PFSK-1 (cell line): ENCODE measurements around the gene ATXN2.

Source experiments
- POLR2AphosphoS5 ChIP-seq: IDR thresholded peaks from 2 replicates; pipeline ENCODE4 v1.6.1; 2012; ENCODE audit warnings: low read depth, mild to moderate bottlenecking, control low read depth, low read length, moderate library complexity
- REST ChIP-seq, 2 experiments: IDR thresholded peaks; 2 replicates each; pipeline versions ENCODE4 v1.6.1 to v1.8.0; 2011 to 2012; ENCODE audit warnings: low read depth in 2 of 2, low read length in 2 of 2, control low read depth in 1 of 2, inconsistent platforms in 1 of 2, mild to moderate bottlenecking in 1 of 2, moderate library complexity in 1 of 2; ENCODE audit not compliant: insufficient read depth in 1 of 2
- SIN3A ChIP-seq: IDR thresholded peaks from 2 replicates; pipeline ENCODE4 v1.6.1; 2012; ENCODE audit warnings: mild to moderate bottlenecking, low read length, moderate library complexity, borderline replicate concordance; ENCODE audit not compliant: insufficient read depth
- TAF1 ChIP-seq: IDR thresholded peaks from 2 replicates; pipeline ENCODE4 v1.6.1; 2012; ENCODE audit warnings: low read length, control low read depth, borderline replicate concordance; ENCODE audit not compliant: insufficient read depth

- TF ChIP-seq POLR2AphosphoS5 (no peak), SIN3A (no peak), REST (IDR thresholded peaks at IDR 0.05; ENCODE audit: insufficient read depth in 1 of 2, low read depth in 2 of 2, low read length in 2 of 2) (no peak), TAF1 (no peak)
Observed at GRCh38 chr12:111600205-111600642, 1.1 kb upstream of the ATXN2 start.
